ENCODE data around the gene C19orf25. TPM values are rescaled to one million over a fixed set of nuclear protein-coding genes. Genes with fewer than 3 reads are reported as not detected.

C19orf25 gene
- total and polyA plus RNA-seq, 9 of the 15 experiments (the other 6 are each of a cell fraction or from before 2014, with no cell fraction given), result 0.79 to 96.0 (median 36.1) TPM

GRCh38 chr19:1438035-1438932 lies 40.7 kb downstream of the C19orf25 start, which contains the start of gene RPS15 (continued):
- TF ChIP-seq TRIM24 (IDR thresholded peaks at IDR 0.05) (peak in 1 of 2 experiments; percentile 75; a peak in 2 of 4 replicates), MYC (IDR thresholded peaks at IDR 0.05; ENCODE audit: low read depth, low read length) (peak; percentile 95), MYC (CRISPR knock-in tag; IDR thresholded peaks at IDR 0.05; ENCODE audit: borderline replicate concordance, low read depth) (peak; percentile 97; the same call in 1 of the 2 replicates), SIN3B (IDR thresholded peaks at IDR 0.05; ENCODE audit: low read depth) (peak; percentile 74), HCFC1 (IDR thresholded peaks at IDR 0.05; ENCODE audit: low read depth, low read length) (peak; percentile 79), NR2C2 (CRISPR knock-in tag; IDR thresholded peaks at IDR 0.05) (0 out of 2 replicates have a peak, but pooled peaks have one; percentile 52), NR2C2 (tag; IDR thresholded peaks at IDR 0.05) (no peak), ZBTB26 (CRISPR knock-in tag; IDR thresholded peaks at IDR 0.05) (peak; percentile 55; the same call in 1 of the 2 replicates), NFIC (IDR thresholded peaks at IDR 0.05) (peak; percentile 69), KDM5B (IDR thresholded peaks at IDR 0.05; ENCODE audit: insufficient replicate concordance, low read depth, low read length) (peak; percentile 99), RBBP5 (IDR thresholded peaks at IDR 0.05; ENCODE audit: borderline replicate concordance, insufficient read depth, low read length, poor library complexity, severe bottlenecking) (peak; percentile 100), PRDM10 (IDR thresholded peaks at IDR 0.05; ENCODE audit: partially characterized antibody) (peak; percentile 23), ZNF23 (CRISPR knock-in tag; IDR thresholded peaks at IDR 0.05) (no peak), CBX1 (IDR thresholded peaks at IDR 0.05; ENCODE audit: low read depth) (peak; percentile 85), ZHX1 (conservative IDR thresholded peaks at IDR 0.05; ENCODE audit: low read length) (peak; percentile 86; the same call in 1 of the 2 replicates), POLR2AphosphoS2 (IDR thresholded peaks at IDR 0.05; ENCODE audit: low read length) (peak; percentile 80; the same call in 1 of the 2 replicates), ZBTB2 (IDR thresholded peaks at IDR 0.05) (peak; percentile 87), RBM39 (optimal IDR thresholded peaks at IDR 0.05; ENCODE audit: low read depth, low read length) (peak; percentile 22)

Measured in K562 (cell line).